GM19395 (cell line): ENCODE measurements around the gene KCNJ8.
"Not testable (repeated sequence)": the region's sequence is repeated elsewhere in the genome, so short reads cannot be mapped to it uniquely, and the experiment has no call there.

Experiments used
- ATAC-seq: cut with Tn5 transposase; IDR thresholded peaks from one replicate; pipeline ENCODE4 v1.9.1; 2021; ENCODE audit warnings: mild to moderate bottlenecking, moderate library complexity; ENCODE audit not compliant: unreplicated experiment

Gene KCNJ8

DNA sequence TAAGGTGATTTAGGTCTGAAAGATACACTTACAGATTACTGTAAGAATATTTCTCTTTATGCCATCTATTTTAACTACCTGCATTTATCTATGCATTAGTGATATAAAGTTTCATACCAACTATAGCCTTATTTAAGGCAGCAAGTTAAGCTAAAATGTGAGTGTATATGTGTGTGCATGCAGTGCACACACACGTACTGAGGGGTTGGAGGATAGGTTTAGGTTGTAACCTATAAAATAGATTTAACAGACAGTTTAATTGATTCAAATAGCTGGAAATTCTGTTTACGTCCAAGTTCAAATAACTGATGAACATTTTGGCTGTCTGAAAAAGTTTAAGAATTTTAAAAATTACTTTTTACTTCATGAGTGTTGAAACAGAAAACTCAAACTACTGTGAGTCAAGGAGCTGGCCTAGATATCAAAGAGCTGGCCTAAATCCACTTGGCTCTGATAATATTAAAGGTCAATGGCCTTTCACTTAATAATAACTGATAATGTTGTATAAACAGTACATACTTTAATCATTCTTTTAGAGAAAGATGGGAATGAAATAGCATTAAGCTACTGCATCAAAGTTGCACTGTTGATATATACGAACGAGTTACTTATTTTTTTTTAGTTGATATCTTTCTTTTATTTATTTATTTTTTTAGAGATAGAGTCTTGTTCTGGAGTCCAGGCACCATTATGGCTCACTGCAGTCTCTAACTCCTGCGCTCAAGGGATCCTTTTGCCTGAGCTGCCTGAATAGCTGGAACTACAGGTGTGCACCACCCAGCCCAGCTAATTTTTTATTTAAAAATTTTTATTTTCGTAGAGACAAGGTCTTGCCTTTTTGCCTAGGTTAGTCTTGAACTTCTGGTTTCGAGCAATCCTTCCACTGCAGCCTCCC lies 13.8 kb upstream of the KCNJ8 start:
- ATAC-seq, result no peak

DNA sequence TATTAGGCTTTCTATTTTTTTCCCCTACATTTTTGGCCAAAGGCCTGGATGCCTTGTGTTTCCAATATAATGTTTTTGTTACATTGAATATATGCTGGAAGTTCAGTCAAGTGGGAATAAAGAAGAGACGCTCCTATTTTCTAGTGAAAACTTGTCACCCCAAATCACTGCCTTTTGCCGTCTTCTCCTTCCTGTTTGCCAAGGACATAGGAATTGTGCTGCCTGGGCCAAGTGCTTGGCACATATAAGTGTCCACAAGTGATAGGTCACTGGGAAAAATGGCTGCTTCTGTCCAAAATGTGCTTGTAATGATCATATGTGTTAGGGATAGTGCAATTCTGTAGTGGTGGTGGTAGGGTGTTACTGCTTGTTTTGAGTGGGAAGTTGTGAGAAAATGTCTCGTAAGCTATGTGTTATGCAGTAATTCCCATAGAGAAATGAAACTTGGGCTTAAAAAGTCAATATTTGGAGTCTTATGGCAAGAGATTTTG lies 11.6 kb upstream of the KCNJ8 start:
- ATAC-seq, result no peak

DNA sequence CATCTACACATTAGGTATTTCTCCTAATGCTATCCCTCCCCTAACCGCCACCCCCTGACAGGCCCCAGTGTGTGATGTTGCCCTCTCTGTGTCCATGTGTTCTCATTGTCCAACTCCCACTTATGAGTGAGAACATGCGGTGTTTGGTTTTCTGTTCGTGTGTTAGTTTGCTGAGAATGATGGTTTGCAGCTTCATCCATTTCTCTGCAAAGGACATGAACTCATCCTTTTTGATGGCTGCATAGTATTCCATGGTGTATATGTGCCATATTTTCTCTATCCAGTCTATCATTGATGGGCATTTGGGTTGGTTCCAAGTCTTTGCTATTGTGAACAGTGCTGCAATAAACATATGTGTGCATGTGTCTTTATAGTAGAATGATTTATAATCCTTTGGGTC lies 8.2 kb upstream of the KCNJ8 start:
- not testable (repeated sequence) for ATAC-seq

DNA sequence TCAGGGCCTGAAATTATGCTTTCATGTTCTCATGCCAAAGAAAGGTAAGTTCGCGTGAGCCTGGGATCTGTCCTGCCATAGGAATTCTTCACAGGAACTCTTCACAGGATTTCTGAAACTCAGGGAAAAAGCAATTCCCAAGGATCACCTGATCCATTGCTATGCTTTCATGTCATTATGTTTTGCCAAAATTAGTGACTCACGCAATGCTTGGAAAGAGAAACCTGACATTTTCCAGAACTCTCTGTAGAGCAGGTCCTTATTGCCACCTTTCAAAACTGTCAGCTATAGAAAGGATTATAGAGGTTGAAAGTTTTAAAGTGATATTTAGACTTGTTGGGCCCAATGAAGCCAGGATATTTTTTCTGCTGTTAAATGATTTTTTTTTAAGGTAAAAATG lies 6.3 kb upstream of the KCNJ8 start:
- no peak for ATAC-seq

DNA sequence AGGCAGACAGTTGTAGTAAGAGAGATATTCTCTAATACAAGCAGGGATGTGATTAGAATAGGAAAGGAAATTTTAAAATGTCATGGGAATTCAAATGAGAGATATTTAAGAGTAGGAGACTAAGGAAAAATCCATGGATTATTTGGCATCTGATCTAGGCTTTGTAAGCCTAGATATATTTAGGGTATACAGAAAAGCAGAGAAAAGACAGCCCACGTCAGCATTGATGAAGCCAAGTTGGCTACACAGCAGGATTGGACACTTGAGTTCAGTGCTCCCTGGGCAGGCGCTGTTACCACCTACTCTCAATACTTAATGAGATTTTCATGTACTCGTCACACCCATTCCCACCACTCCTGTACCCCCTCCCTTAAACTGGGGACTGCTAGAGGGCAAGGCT lies 1.7 kb upstream of the KCNJ8 start:
- ATAC-seq, result no peak

DNA sequence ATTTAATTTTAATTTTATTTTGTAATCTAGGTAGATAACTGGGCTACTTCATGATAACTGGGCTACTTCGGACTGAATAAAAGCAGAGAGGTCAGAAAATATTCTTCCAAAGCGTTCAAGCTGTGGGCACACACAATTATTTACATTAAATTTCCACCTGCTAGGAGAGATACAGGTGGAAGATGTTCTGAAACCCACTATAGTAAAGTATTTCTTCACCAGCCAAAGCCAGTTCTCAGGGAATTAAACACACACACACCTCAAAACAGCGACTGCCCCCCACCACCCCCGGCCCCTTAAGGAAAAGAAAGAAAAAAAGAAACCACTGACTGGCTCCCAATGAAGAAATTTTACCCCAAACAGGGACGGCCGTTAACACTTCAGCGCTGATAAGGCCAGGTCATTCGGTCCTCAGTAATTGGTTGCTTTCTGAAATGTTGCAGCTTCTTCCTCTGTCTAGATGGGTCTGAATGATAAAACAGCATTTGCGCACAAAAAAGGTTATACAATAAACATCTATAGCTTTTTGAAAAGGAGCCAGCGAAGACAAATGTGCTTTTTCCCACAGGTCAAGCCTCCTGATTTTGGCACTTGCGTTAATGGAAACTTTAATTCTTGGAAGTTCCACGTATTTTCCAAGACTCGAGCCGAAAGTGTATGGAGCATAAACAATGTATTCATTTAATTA lies 771 bp upstream of the KCNJ8 start:
- ATAC-seq, result no peak

DNA sequence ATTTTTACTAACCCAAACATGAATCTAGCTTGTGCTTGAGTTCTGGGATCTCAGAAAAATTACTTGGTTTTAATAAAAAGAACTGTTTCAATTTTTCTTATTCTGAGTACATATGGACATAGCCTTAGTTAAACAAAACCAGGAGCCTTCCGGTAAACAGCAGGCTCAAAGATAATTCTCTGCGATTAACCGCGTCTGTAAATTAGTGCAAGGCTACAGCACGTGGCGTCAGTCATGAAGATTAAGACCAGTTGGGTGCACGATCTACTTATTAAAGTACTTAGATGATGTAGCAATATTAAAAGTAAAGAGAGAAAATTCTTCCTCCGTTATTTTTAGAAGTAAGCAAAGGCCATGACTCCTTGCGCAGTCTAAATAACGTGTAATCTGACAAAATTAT lies 700 bp downstream of the KCNJ8 start:
- ATAC-seq, result no peak

GRCh38 chr12:21773263-21773741 lies 1.2 kb downstream of the KCNJ8 start:
- no peak for ATAC-seq

GRCh38 chr12:21771311-21771710 lies 3.2 kb downstream of the KCNJ8 start:
- no peak for ATAC-seq

DNA sequence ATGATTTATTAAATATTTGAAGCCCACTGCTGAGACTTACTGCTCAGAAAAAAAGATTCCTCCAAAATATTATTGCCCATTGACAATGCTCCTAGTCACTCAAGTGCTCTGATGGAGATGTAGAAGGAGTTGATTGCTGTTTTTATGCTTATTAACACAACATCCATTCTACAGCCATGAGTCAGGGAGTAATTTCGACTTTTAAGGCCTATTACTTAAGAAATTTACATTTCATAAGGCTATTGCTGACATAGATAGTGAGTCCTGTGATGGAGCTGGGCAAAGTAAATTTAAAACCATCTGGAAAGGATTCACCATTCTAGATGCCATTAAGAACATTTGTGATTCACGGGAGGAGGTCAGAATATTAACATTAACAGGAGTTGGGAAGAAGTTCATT lies 5.2 kb downstream of the KCNJ8 start:
- no peak for ATAC-seq

DNA sequence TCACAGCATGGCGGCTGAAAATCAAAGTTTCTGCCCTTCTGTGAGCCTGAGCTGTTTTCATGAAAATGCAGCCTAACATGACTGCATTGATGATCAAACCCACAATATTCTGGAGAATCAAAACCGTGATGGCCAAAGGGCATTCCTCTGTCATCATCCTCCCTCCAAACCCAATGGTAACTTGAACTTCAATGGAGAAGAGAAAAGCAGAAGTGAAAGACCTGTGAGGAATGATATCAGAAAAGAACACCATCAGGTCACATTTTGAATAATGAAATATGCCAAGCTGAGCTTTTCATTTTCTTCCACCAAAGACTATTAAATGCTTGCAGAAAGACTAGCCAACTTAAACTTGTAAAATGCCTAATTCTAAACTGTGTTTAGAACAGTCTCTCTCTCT lies 8.1 kb downstream of the KCNJ8 start:
- ATAC-seq, result no peak

- ATAC-seq, result no peak
Measured at GRCh38 chr12:21764950-21765349, 9.6 kb downstream of the KCNJ8 start.

GRCh38 chr12:21764065-21764464 lies 10.4 kb downstream of the KCNJ8 start:
- no peak for ATAC-seq

DNA sequence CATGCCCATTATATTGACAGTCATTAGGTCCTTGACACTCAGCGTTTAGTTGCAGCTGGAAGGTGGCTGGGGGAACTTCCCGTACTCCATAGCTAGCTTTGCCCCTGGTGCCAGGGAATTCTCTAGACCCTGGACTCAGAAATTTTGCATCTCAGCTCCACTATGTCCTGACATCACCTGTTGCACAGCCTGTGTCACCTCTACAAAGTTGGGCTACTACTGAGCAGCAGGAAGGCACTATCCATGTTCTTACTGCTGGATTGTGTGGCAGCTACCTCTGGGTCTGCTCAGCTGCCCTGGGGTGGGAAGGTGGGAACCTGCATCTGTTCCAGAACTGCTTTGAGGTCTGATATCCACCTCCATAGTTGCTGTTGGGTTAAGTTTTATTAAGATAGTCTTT lies 11.0 kb downstream of the KCNJ8 start:
- no peak for ATAC-seq

DNA sequence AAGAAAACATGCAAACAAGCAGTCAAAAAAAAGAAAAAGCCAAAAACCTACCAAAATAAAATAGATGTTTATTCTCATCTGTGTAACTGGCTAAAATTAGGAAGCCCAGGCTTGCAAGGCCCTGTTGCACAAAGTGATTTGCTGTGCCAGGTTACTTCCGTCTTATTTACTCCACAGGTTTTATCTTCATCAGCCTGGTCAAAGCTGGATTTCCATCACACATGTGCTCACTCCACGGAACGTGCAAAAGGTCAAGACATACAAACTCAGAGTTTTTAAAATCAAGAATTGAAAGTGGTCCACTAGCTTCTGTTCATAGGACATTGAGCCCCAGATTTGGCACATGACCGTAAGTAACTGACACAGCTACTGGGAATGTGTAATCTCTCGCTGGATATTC lies 14.8 kb downstream of the KCNJ8 start:
- no peak for ATAC-seq

DNA sequence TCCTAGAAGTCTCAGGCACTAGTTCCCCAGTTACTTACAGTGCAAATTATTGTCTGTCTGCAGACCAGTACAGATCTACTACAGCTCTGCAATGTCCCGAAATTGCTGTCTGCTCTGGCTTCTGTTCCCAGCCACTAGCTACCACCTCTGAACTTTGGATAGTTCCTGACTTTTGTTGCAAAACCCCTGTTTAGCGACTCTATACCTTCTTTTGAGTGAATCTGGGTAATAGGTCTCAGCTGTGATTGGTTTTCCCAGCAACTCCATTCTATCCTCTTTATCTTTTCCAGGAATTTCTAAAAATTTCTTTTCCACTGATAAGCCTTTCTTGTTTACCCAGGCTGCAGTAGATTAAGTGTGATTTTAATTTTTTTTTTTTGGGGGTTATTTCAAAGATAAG lies 16.8 kb downstream of the KCNJ8 start:
- no peak for ATAC-seq

DNA sequence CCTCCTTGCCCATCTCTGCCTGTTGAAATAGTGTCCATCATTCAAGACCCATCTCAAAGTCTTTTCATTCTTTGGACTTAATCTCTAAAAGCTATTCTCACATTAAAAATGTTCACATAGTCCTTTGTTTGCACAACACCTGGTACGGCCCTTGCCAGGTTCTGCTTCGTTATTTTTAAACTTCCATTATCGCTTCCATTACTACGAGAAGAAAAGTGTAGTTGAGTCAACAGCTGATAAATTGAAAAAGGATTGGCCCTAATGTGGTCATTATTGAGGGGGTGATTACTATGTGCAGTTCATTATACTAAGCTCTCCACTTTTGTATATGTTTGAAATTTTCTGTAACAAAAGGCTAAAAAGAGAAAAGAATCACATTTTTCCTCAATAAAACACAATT lies 17.8 kb downstream of the KCNJ8 start:
- ATAC-seq, result no peak

GRCh38 chr12:21751517-21751916 lies 23.0 kb downstream of the KCNJ8 start:
- no peak for ATAC-seq

GRCh38 chr12:21745258-21745657 lies 29.2 kb downstream of the KCNJ8 start:
- peak; percentile 70 for ATAC-seq

DNA sequence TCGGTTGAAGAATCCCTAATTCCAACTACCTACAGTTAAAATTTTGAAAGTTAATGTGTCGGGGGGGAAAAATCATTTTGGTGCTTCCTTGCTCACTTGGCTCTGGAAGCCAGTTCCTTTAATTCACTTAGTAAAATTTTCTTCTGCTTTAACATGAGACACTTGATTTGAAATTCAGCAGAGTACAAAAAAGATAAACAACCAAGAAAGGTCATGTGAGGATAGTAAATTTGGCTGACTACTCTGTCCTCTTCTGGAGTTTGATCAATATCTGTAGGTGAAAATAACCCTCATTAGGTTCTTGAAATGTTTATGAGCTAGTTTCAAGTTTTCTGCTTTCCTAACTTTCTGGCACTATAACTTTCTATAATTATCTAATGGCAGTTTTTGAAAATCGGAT lies 43.4 kb downstream of the KCNJ8 start:
- no peak for ATAC-seq

GRCh38 chr12:21725731-21726130 lies 48.8 kb downstream of the KCNJ8 start:
- ATAC-seq, result no peak
